ENCODE measurements around the gene PPCS.

PPCS gene

DNA sequence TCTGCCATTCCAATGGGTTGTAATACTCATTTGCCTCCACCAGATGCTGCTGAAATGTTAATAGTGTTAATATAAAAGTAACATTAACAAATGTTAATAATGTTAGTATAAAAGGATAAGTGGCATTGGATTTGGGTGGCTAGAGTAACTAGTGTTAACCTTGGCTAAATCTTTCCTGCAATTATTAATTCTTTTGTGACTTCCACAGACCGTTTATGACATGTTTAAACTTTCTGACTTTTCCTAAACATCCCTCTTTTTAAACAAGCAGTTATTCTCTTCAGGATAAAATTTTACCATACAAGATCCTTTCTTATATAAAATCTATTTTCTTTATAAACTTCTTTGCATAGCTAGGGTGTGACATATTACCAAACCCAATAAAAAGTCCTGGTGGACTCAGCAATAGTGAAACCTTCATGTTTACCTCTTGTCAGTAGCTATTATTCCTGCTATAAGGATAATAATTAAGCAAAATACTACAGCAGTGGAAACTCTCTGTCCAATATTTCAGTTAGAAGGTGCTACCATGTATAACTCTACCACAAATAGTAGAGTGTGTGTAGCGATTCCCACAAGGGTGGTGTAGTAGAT is 48.3 kb downstream of the PPCS start:
- intact Hi-C loops (cut with DNase I): no loop called here
- no peak for DNase-seq

DNA sequence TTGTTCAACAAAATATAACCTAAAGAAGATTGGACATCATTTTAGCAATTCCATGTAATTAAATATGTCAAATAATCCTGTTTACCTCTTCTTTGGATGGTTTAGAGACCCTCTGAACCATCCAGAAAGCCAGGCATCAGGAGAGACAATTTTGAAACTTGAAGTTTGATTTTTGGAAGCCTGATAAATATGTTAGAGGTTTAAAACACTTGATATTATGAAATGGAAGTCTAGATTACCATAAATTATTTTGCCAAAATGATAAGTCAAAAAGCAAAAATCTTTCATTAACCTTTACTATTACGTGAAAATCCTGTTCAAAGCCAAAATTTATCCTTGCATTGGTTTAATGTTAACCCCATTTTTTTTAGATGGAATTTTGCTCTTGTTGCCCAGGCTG is 50.2 kb downstream of the PPCS start:
- no peak for DNase-seq
- intact Hi-C loops (cut with DNase I): no loop called here

All from head of caudate nucleus (tissue), 42 donors.